ENCODE data around the gene KHDC4. TPM values are rescaled to one million over a fixed set of nuclear protein-coding genes. Genes with fewer than 3 reads are reported as not detected.

Gene KHDC4
- total RNA-seq, 4 donors from 2014 or later = 12.4 to 48.1 (median 33.9) TPM

GRCh38 chr1:155979597-155980343, 45.6 kb upstream of the KHDC4 start:
- Histone ChIP-seq H3K27ac (peak overlapping the region; percentile 90 to 98 (median 96)), H3K27me3 (no peaks in the 10 kb centered on the region), H3K4me1 (peaks cover 66 to 94% (median 67%) of the 10 kb centered on the region in 3 donors), H3K36me3 (no peaks in the 10 kb centered on the region), H3K9me3 (no peaks in the 10 kb centered on the region), H3K4me3 (peak overlapping the region in 3 of 4 donors; percentile 80 to 98 (median 91))
- 0% methylated on average over 2 of the region's 4 CpGs; no CpG with 5 or more reads in 1 of the 2 donors for WGBS, 2 donors
- TF ChIP-seq CTCF (IDR thresholded peaks at IDR 0.05) (no peak), POLR2A (IDR thresholded peaks at IDR 0.05) (no peak)
- intact Hi-C loops (cut with DNase I) = no loop called here
- no peak for DNase-seq

GRCh38 chr1:155978973-155979429, 44.8 kb upstream of the KHDC4 start:
- Histone ChIP-seq H3K36me3 (no peaks in the 10 kb centered on the region), H3K4me3 (peak overlapping the region; percentile 80 to 98 (median 86)), H3K9me3 (no peaks in the 10 kb centered on the region), H3K27me3 (no peaks in the 10 kb centered on the region), H3K4me1 (peaks cover 70 to 94% (median 74%) of the 10 kb centered on the region in 3 donors), H3K27ac (peak overlapping the region; percentile 90 to 98 (median 96))
- intact Hi-C loops (cut with DNase I) = no loop called here
- TF ChIP-seq CTCF (IDR thresholded peaks at IDR 0.05) (no peak), POLR2A (IDR thresholded peaks at IDR 0.05) (no peak)
- WGBS, 2 donors = 6% methylated on average over 4 of the region's 8 CpGs; no CpG with 5 or more reads in 1 of the 2 donors
- DNase-seq = no peak

GRCh38 chr1:155978325-155978972, 44.2 kb upstream of the KHDC4 start, which contains the start of gene ARHGEF2:
Gene ARHGEF2, minus strand, starts transcription at chr1:155978547. Its CDS starts 120 bp downstream, at chr1:155978427.
- 0 to 2% methylated on average over 5 to 15 of the region's 52 CpGs for WGBS, 2 donors
- H3K4me3 ChIP-seq = peak within 1 kb of the TSS; percentile 80 to 98 (median 86)
- intact Hi-C loops (cut with DNase I) = no loop called here

GRCh38 chr1:155977690-155978324, 43.6 kb upstream of the KHDC4 start:
- Histone ChIP-seq H3K4me3 (peak overlapping the region; percentile 80 to 98 (median 86)), H3K4me1 (peaks cover 65 to 94% (median 77%) of the 10 kb centered on the region in 3 donors), H3K36me3 (no peaks in the 10 kb centered on the region), H3K27ac (peak overlapping the region; percentile 90 to 98 (median 96)), H3K9me3 (no peaks in the 10 kb centered on the region), H3K27me3 (no peaks in the 10 kb centered on the region)
- intact Hi-C loops (cut with DNase I) = no loop called here
- no peak for DNase-seq
- 0 to 1% methylated on average over 17 to 32 of the region's 52 CpGs for WGBS, 2 donors
- TF ChIP-seq POLR2A (IDR thresholded peaks at IDR 0.05) = no peak

More at GRCh38 chr1:155978325-155978972, 44.2 kb upstream of the KHDC4 start, which contains the start of gene ARHGEF2:
- TF ChIP-seq POLR2A (IDR thresholded peaks at IDR 0.05) = peak in 2 of 4 donors; percentile 46 to 82
- no peak for TF ChIP-seq CTCF (IDR thresholded peaks at IDR 0.05)
- Histone ChIP-seq H3K27me3 (no peaks in the 10 kb centered on the region), H3K36me3 (no peaks in the 10 kb centered on the region), H3K9me3 (no peaks in the 10 kb centered on the region), H3K4me1 (peaks cover 70 to 94% (median 71%) of the 10 kb centered on the region in 3 donors), H3K27ac (peak within 1 kb of the TSS; percentile 90 to 98 (median 96))
- peak; percentile 65 for DNase-seq

- no peak for TF ChIP-seq POLR2A (IDR thresholded peaks at IDR 0.05)
- TF ChIP-seq CTCF (IDR thresholded peaks at IDR 0.05) = no peak
- H3K36me3 ChIP-seq = no peaks in the 10 kb centered on the region
- WGBS, 2 donors = 4 to 17% methylated on average over 5 of the region's 5 CpGs
Observed at GRCh38 chr1:155976913-155977689, 42.9 kb upstream of the KHDC4 start.

More at GRCh38 chr1:155976913-155977689, 42.9 kb upstream of the KHDC4 start:
- no peaks in the 10 kb centered on the region for H3K27me3 ChIP-seq
- intact Hi-C loops (cut with DNase I) = no loop called here
- H3K27ac ChIP-seq = peak overlapping the region; percentile 90 to 98 (median 96)
- peak overlapping the region; percentile 80 to 98 (median 86) for H3K4me3 ChIP-seq
- no peak for DNase-seq
- H3K9me3 ChIP-seq = no peaks in the 10 kb centered on the region
- peaks cover 67 to 94% (median 80%) of the 10 kb centered on the region in 3 donors for H3K4me1 ChIP-seq
